Activated T-cell treated with anti-CD3 and anti-CD28 coated beads for 4 hours (primary cell): ENCODE data around the gene OR6A2.

Source experiments
- DNase-seq: peaks from one replicate; pipeline ENCODE4 v3.0.0-alpha.2; 2020

Gene OR6A2

DNA sequence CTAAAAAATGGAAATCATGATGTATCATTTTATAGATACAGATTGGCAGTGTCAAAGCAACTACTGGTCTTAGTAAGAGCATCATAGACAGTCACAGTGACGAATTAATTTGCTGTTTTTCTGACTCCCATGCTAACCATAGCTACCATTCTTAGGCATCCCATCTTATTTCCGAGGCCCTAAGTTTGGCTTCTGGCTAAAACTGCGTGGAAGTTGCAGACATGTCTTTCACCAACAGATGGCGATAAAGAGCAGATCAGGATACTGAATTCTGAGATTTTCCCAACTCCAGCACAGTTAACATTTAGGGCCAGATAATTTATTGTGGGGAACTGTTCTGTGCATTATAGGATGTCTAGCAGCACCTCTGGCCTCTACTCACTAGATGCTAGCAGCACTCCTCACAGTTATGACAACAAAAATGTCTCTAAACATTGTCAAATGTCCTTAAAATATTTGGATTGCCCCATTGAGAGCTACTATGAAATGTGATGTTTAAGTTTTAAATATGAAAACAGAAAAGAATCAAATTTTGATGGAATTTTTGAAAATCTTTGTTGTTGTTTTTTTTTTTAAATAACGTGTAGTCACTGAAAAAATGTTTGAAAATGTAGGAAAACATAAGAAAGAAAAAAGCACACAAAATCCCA is 44.1 kb downstream of the OR6A2 start:
- DNase-seq, result no peak

DNA sequence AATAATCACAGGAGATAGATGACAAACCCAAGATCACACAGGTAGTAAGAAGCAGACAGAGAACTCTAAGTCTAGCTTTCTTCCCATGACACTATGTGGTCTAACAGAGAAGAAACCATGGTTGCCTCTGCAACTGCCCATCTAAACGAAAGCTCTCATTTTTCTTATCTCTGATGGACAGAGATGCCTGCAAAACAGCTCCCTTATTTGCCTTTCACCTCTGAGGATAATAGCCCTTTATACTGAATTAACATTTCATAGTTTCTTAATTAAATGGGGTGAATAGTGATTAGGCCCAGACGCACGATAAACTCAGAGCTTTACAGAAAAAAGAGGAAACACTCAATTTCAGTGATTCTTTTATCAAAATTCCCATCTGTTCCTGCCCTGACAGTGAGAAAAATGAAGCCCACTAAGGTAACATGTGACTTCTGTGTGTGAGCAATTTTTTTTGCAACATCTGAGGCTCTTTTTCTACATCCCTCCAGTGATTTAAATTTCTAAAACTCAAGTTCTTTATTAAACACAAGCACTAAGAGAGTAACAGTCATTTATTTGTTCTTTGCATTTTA is 52.3 kb downstream of the OR6A2 start:
- DNase-seq, result no peak

DNA sequence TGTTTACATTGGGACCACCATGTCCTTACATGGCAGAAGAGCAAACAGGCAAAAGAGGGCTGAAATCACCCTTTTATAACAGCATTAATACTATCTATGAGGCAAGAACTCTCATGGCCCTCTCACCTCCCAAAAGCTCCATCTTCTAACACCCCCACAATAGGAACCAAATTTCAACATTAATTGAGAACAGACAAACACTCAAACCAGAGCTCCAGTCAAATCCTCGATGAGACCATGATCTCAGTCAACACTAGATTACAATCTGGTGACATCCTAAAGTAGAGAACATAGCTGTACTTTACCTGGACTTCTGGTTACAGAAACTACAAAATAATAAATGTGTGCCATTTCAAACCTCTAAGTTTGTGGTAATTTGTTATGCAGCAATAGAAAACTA is 52.9 kb downstream of the OR6A2 start:
- DNase-seq, result no peak

DNA sequence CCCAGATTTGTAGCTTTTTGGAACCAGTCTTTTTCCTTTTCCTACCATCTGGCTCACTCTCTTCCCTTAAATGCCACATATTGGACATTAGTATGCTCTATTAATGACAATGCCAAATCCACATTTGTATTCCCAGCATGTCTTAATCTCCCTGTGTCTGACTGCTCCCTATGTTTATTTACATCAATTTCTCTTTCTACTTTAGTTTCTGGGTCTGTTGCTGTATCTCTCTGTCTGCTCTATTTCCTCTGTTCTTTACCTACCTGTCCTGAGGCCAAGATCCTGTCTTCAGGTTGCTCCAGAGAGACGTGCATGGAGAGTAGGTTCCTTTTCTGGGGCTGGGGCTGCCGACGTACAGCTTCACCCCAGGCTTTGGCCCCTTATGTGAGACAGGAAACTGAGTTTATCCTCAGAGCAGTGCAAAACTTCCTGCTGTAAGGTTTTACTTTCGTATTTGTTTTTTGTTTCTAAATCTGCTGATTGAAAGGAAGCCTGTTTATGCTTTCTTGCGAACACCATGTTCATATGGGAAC is 53.3 kb downstream of the OR6A2 start:
- no peak for DNase-seq

DNA sequence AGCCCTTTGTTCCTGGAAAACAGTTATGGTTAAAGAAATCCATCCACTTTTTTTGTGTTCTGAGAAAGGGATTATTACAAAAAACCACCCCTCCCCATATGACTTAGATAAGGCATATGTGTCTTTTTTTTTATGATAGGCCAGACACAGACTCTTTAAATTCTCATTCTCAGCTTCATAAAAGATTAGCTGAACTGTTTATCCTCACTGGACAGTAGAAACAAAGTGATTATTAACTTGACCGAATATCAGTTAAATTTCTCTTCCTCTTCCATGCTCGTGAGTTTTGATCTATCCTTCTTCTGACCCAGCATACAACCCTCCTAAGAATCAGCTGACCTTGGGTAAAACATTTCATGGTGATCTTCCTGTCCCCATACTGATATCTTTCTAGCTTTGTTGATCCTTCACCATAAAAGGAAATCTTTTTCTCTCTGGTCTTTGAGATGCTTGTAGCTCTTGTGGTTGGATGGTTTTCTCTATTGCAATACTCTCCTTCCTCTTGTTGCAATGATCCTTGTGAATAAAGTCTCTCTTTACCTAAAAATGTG is 53.9 kb downstream of the OR6A2 start:
- no peak for DNase-seq

DNA sequence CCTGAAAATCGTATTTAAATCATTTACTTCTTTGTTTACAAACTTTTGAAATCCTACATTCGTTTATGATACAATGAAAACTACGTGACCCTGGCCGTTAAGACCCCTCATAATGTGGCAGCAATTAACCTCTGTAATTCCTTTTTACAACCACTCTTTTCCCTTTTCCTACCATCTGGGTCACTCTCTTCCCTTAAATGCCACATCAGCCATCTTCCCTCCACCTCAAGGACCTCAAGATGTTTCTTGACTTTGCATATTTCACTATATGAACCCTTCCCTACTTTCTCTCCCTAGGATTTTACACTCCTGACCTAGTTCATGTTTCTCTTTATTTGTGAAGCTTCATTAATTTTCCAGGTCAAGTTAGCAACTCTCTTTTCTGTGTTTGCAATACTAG is 54.5 kb downstream of the OR6A2 start:
- no peak for DNase-seq

GRCh38 chr11:6742260-6742659 is 57.2 kb downstream of the OR6A2 start:
- DNase-seq, result no peak
